ENCODE results near the gene NCAPG2. TPM values are rescaled to one million over a fixed set of nuclear protein-coding genes. Genes with fewer than 3 reads are reported as not detected.

The NCAPG2 gene
- total RNA-seq, 1 experiment from 2014 or later, result 99.5 TPM

DNA sequence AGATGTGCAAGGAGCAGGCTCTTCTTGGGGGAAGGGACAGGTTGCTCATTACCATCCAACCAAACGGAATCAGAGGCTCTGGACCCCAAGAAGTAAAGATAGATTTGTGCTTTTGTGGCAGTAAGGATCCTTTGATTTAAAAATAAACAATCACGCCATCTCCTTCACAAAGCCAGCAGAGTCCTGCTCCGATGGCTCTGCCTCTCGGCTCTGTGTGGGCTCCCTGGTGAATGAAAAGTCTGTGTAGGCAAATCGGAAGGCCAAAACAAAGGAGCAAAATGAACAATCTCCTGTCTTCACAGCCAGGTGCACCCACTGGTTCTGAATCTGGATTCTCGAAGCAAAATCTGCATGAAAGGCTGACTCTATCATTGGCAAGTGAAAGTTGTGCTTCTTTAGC, 120.8 kb downstream of the NCAPG2 start:
- no peak for DNase-seq
- Histone ChIP-seq H3K4me2 (peak overlapping the region; percentile 2; the same call in 1 of the 2 replicates), H2AFZ (no peak overlapping the region), H3K9me3 (ENCODE audit: insufficient read depth, low read depth) (peaks cover 19% of the 10 kb centered on the region), H3F3A (ENCODE audit: insufficient read depth, low read depth) (peaks cover 11% of the 10 kb centered on the region; the same call in 1 of the 2 replicates), H3K4me3 (no peak overlapping the region), H3K4me1 (replicated peaks; ENCODE audit: insufficient read depth) (peaks cover 23% of the 10 kb centered on the region), H3K27me3 (ENCODE audit: insufficient read depth, low read depth) (peaks cover 26% of the 10 kb centered on the region), H4K20me1 (ENCODE audit: insufficient read depth) (no peaks in the 10 kb centered on the region), H3K36me3 (ENCODE audit: low read depth) (no peaks in the 10 kb centered on the region), H3K9me2 (ENCODE audit: insufficient read depth) (no peaks in the 10 kb centered on the region), H3K79me2 (ENCODE audit: low read depth) (no peaks in the 10 kb centered on the region), H3K27ac (no peak overlapping the region)
- ChIA-PET CTCF (interaction anchor here (0.6 kb wide), 1 partner anchor 25 kb away, joined by 4 read pairs; no protein-coding TSS in a partner anchor), POLR2A (ENCODE audit: unreplicated experiment) (no interaction called here)
- no peak for TF ChIP-seq EZH2 (IDR thresholded peaks at IDR 0.05; ENCODE audit: low read depth)
- TF ChIP-seq, protein P1, sequence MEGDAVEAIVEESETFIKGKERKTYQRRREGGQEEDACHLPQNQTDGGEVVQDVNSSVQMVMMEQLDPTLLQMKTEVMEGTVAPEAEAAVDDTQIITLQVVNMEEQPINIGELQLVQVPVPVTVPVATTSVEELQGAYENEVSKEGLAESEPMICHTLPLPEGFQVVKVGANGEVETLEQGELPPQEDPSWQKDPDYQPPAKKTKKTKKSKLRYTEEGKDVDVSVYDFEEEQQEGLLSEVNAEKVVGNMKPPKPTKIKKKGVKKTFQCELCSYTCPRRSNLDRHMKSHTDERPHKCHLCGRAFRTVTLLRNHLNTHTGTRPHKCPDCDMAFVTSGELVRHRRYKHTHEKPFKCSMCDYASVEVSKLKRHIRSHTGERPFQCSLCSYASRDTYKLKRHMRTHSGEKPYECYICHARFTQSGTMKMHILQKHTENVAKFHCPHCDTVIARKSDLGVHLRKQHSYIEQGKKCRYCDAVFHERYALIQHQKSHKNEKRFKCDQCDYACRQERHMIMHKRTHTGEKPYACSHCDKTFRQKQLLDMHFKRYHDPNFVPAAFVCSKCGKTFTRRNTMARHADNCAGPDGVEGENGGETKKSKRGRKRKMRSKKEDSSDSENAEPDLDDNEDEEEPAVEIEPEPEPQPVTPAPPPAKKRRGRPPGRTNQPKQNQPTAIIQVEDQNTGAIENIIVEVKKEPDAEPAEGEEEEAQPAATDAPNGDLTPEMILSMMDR (conservative IDR thresholded peaks at IDR 0.05), result no peak
- no TSS peak for BruUV-seq (replicated peaks)
- intact Hi-C loops (cut with micrococcal nuclease; ENCODE audit: unreplicated experiment), result no loop called here

DNA sequence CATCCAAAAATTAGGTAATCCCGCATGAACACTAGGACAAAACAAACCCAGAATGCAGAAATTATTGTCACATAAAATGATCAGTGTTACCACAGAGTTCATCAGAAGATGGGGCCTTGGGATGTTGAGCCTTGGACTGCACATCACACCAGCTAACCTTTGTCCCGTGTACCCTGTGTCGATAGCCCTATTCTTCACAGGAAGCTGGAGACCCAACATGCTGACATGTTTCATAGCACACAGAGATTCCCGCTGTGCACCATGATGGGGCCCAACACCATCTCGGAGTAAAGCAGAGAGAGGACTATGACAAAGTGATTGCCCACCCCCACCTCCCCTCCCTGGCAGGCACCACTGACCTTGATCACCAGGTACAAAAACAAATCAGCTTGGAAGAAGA, 121.5 kb downstream of the NCAPG2 start:
- DNase-seq, result no peak
- Histone ChIP-seq H3K79me2 (ENCODE audit: low read depth) (no peaks in the 10 kb centered on the region), H3K4me2 (peak overlapping the region; percentile 2; the same call in 1 of the 2 replicates), H4K20me1 (ENCODE audit: insufficient read depth) (no peaks in the 10 kb centered on the region), H3K9me2 (ENCODE audit: insufficient read depth) (no peaks in the 10 kb centered on the region), H2AFZ (no peak overlapping the region), H3K27ac (no peak overlapping the region), H3K4me3 (no peak overlapping the region), H3K4me1 (replicated peaks; ENCODE audit: insufficient read depth) (peaks cover 23% of the 10 kb centered on the region), H3K27me3 (ENCODE audit: insufficient read depth, low read depth) (peaks cover 26% of the 10 kb centered on the region), H3F3A (ENCODE audit: insufficient read depth, low read depth) (peaks cover 11% of the 10 kb centered on the region; the same call in 1 of the 2 replicates), H3K36me3 (ENCODE audit: low read depth) (no peaks in the 10 kb centered on the region), H3K9me3 (ENCODE audit: insufficient read depth, low read depth) (peaks cover 19% of the 10 kb centered on the region)
- ChIA-PET POLR2A (ENCODE audit: unreplicated experiment) (no interaction called here), CTCF (interaction anchor here (0.6 kb wide), 1 partner anchor 26 kb away, joined by 4 read pairs; no protein-coding TSS in a partner anchor)
- no TSS peak for BruUV-seq (replicated peaks)
- intact Hi-C loops (cut with micrococcal nuclease; ENCODE audit: unreplicated experiment), result no loop called here
- TF ChIP-seq, protein P1 (conservative IDR thresholded peaks at IDR 0.05), result no peak
- no peak for TF ChIP-seq EZH2 (IDR thresholded peaks at IDR 0.05; ENCODE audit: low read depth)

GRCh38 chr7:158582089-158582456, 122.5 kb downstream of the NCAPG2 start:
- H3K9me3 ChIP-seq (ENCODE audit: insufficient read depth, low read depth), result peaks cover 19% of the 10 kb centered on the region
- ChIA-PET POLR2A (ENCODE audit: unreplicated experiment) (no interaction called here), CTCF (no interaction called here)
- no TSS peak for BruUV-seq (replicated peaks)
- no peaks in the 10 kb centered on the region for H3K79me2 ChIP-seq (ENCODE audit: low read depth)
- H3K4me3 ChIP-seq, result peak overlapping the region; percentile 0; the same call in 1 of the 2 replicates
- H3K4me1 ChIP-seq (replicated peaks; ENCODE audit: insufficient read depth), result peaks cover 23% of the 10 kb centered on the region
- H3F3A ChIP-seq (ENCODE audit: insufficient read depth, low read depth), result peaks cover 11% of the 10 kb centered on the region; the same call in 1 of the 2 replicates
- intact Hi-C loops (cut with micrococcal nuclease; ENCODE audit: unreplicated experiment), result no loop called here
- H3K36me3 ChIP-seq (ENCODE audit: low read depth), result no peaks in the 10 kb centered on the region
- peaks cover 26% of the 10 kb centered on the region for H3K27me3 ChIP-seq (ENCODE audit: insufficient read depth, low read depth)
- TF ChIP-seq, protein P1 (conservative IDR thresholded peaks at IDR 0.05), result no peak
- TF ChIP-seq EZH2 (IDR thresholded peaks at IDR 0.05; ENCODE audit: low read depth), result no peak
- H4K20me1 ChIP-seq (ENCODE audit: insufficient read depth), result no peaks in the 10 kb centered on the region
- H2AFZ ChIP-seq, result no peak overlapping the region
- H3K9me2 ChIP-seq (ENCODE audit: insufficient read depth), result no peaks in the 10 kb centered on the region
- H3K4me2 ChIP-seq, result peak overlapping the region; percentile 59
- H3K27ac ChIP-seq, result no peak overlapping the region
- DNase-seq, result no peak
